Tibial artery (tissue), 4 donors: Measurements from ENCODE around the gene SYNDIG1.

Experiments used
- DNase-seq, 2 donors: peaks; one replicate each; pipeline ENCODE4 v3.0.0-alpha.2; 2019
- H3K27ac ChIP-seq, 2 donors: fragments of 200-600 bp; sonication (generic) in 1 of 2; 1 replicate in 1 of 2; 2 replicates in 1 of 2; pipeline ENCODE4 v1.5.1; 2018 to 2019; ENCODE audit warnings: mild to moderate bottlenecking in 1 of 2
- H3K27me3 ChIP-seq, 2 donors: fragments of 200-600 bp; sonication (generic) in 1 of 2; one replicate each; pipeline versions ENCODE4 v1.5.1 to v1.6.0; 2016 to 2019
- H3K36me3 ChIP-seq, 3 donors: fragments of 200-600 bp; sonication (generic) in 2 of 3; one replicate each; pipeline ENCODE4 v1.5.1; 2016 to 2019; ENCODE audit warnings: mild to moderate bottlenecking in 2 of 3
- H3K4me1 ChIP-seq, 4 donors: fragments of 200-600 bp; sonication (generic) in 2 of 4; 1 replicate in 3 of 4; 2 replicates in 1 of 4; pipeline ENCODE4 v1.5.1; 2016 to 2019
- H3K4me3 ChIP-seq, 2 donors: fragments of 200-600 bp; sonication (generic) in 1 of 2; 1 replicate in 1 of 2; 2 replicates in 1 of 2; pipeline ENCODE4 v1.5.1; 2018 to 2019; ENCODE audit warnings: mild to moderate bottlenecking in 2 of 2
- H3K9me3 ChIP-seq, 3 donors: fragments of 200-600 bp; sonication (generic) in 1 of 3; one replicate each; pipeline ENCODE4 v1.5.1; 2016 to 2019
- intact Hi-C: fragments of 100-400 bp; cut with DNase I; formaldehyde crosslinking; loops from one replicate; pipeline ENCODE4 v1.15.0; 2023; ENCODE audit warnings: low total_unique reads
- TF ChIP-seq, protein P1 (sequence below), 2 experiments: fragments of 200-600 bp in 1 of 2; fragments of 450-650 bp in 1 of 2; IDR thresholded peaks; one replicate each; pipeline ENCODE4 v1.5.1; 2017 to 2019; ENCODE audit warnings: antibody characterized with exemption in 2 of 2, mild to moderate bottlenecking in 1 of 2, moderate library complexity in 1 of 2

Gene SYNDIG1

DNA sequence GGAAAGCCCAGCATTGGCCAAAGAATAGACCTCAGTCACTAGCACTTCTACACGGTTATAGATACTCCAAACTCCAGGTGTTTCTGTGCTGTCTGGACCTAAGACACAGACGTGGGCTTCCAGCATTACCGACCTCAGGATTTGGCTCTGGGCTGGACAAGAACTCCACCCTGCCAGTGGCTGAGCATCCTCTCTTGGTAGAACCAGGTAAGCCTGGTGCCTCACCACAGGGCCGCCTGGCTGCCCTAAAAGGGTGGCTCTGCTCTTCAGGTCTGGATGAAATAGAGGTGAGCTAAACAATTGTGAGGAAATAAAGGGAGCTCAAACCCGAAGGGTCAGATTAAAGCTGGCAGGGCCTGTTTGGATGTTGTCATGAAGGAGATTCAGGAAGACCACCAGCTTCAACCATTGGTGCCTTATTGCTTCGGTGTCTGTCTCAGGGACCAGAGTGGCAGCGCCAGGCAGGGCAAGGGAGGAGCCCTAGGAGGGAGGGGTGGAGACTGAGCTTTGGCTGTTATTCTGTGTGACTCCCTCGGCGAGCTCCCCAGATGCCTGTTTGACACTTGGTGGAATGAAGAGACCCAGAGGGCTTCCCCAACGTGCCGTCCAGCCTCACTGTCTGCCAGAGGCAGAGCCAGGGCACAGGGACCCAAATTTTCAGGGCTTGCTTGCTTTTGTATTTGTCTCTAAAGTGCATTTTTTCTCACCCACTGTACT is 8.6 kb downstream of the SYNDIG1 start:
- TF ChIP-seq, protein P1, sequence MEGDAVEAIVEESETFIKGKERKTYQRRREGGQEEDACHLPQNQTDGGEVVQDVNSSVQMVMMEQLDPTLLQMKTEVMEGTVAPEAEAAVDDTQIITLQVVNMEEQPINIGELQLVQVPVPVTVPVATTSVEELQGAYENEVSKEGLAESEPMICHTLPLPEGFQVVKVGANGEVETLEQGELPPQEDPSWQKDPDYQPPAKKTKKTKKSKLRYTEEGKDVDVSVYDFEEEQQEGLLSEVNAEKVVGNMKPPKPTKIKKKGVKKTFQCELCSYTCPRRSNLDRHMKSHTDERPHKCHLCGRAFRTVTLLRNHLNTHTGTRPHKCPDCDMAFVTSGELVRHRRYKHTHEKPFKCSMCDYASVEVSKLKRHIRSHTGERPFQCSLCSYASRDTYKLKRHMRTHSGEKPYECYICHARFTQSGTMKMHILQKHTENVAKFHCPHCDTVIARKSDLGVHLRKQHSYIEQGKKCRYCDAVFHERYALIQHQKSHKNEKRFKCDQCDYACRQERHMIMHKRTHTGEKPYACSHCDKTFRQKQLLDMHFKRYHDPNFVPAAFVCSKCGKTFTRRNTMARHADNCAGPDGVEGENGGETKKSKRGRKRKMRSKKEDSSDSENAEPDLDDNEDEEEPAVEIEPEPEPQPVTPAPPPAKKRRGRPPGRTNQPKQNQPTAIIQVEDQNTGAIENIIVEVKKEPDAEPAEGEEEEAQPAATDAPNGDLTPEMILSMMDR (IDR thresholded peaks at IDR 0.05) = no peak
- intact Hi-C loops = no loop called here
- Histone ChIP-seq H3K9me3 (no peaks in the 10 kb centered on the region), H3K4me1 (no peaks in the 10 kb centered on the region), H3K4me3 (no peak overlapping the region), H3K27ac (no peak overlapping the region), H3K27me3 (no peaks in the 10 kb centered on the region), H3K36me3 (no peaks in the 10 kb centered on the region)
- DNase-seq = no peak

- intact Hi-C loops = no loop called here
- DNase-seq = no peak
- Histone ChIP-seq H3K27ac (no peak overlapping the region), H3K36me3 (no peaks in the 10 kb centered on the region), H3K4me1 (no peaks in the 10 kb centered on the region), H3K27me3 (no peaks in the 10 kb centered on the region), H3K4me3 (no peak overlapping the region), H3K9me3 (no peaks in the 10 kb centered on the region)
- TF ChIP-seq, protein P1 (IDR thresholded peaks at IDR 0.05) = no peak
Observed at GRCh38 chr20:24478584-24478983, 9.2 kb downstream of the SYNDIG1 start.

- Histone ChIP-seq H3K9me3 (no peaks in the 10 kb centered on the region), H3K36me3 (no peaks in the 10 kb centered on the region), H3K4me1 (no peaks in the 10 kb centered on the region), H3K4me3 (no peak overlapping the region), H3K27ac (no peak overlapping the region), H3K27me3 (no peaks in the 10 kb centered on the region)
- intact Hi-C loops = no loop called here
- DNase-seq = no peak
- TF ChIP-seq, protein P1 (IDR thresholded peaks at IDR 0.05) = no peak
Observed at GRCh38 chr20:24479106-24479505, 9.7 kb downstream of the SYNDIG1 start.

GRCh38 chr20:24479595-24479994 is 10.2 kb downstream of the SYNDIG1 start:
- no peak for DNase-seq
- no peaks in the 10 kb centered on the region for H3K27me3 ChIP-seq
- no peaks in the 10 kb centered on the region for H3K36me3 ChIP-seq
- no peak overlapping the region for H3K27ac ChIP-seq
- H3K4me3 ChIP-seq = no peak overlapping the region
- intact Hi-C loops = no loop called here
- TF ChIP-seq, protein P1 (IDR thresholded peaks at IDR 0.05) = no peak
- no peaks in the 10 kb centered on the region for H3K4me1 ChIP-seq
- H3K9me3 ChIP-seq = no peaks in the 10 kb centered on the region

DNA sequence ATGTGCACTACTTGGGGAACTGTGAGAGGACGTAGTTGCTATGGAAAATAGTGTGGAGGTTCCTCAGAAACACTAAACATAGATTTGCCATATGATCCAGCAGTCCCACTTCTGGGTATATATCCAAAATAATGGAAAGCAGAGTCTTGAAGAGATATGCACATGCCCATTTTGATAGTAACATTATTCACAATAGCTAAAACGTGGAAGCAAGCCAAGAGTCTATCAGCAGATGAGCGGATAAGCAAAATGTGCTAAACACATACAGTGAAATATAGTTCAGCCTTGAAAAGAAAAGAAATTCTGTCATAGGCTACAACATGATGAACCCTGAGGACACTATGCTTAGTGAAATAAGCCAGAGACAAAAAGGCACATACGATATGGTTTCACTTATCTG is 11.1 kb downstream of the SYNDIG1 start:
- intact Hi-C loops = no loop called here
- no peak for DNase-seq
- Histone ChIP-seq H3K27ac (no peak overlapping the region), H3K4me3 (no peak overlapping the region), H3K9me3 (no peaks in the 10 kb centered on the region), H3K4me1 (no peaks in the 10 kb centered on the region), H3K27me3 (no peaks in the 10 kb centered on the region), H3K36me3 (no peaks in the 10 kb centered on the region)
- TF ChIP-seq, protein P1 (IDR thresholded peaks at IDR 0.05) = no peak

DNA sequence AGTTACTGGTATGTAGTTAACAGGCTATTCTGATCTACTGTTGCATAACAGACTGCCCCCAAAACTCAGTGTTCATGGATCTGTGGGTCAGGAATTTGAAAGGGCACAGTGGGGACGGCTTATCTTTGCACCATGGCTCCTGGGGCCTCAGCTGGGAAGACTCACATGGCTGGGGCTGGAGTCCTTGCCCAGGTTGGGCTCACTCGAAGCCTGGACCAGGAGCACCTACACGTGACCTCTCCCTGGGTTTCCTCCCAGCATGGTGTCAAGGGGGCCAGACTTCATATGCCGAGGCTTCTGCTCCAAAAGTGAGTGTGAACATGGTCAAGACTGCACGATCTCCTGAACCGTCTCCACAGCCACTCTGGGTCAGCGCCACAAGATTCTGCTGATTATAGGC is 11.7 kb downstream of the SYNDIG1 start:
- no peak overlapping the region for H3K4me3 ChIP-seq
- intact Hi-C loops = no loop called here
- TF ChIP-seq, protein P1 (IDR thresholded peaks at IDR 0.05) = no peak

More for the DNA sequence above, 11.7 kb downstream of the SYNDIG1 start:
- H3K9me3 ChIP-seq = no peaks in the 10 kb centered on the region
- H3K4me1 ChIP-seq = no peaks in the 10 kb centered on the region
- H3K27me3 ChIP-seq = no peaks in the 10 kb centered on the region
- H3K27ac ChIP-seq = no peak overlapping the region
- H3K36me3 ChIP-seq = no peaks in the 10 kb centered on the region
- DNase-seq = no peak
